ENCODE results near the gene CPVL. TPM values are rescaled to one million over a fixed set of nuclear protein-coding genes. Genes with fewer than 3 reads are reported as not detected.
"Not testable (repeated sequence)": the region's sequence is repeated elsewhere in the genome, so short reads cannot be mapped to it uniquely, and the experiment has no call there.

The CPVL gene
- total RNA-seq, 1 donor from 2014 or later, result not detected

GRCh38 chr7:29099896-29100847 lies 46.2 kb downstream of the CPVL start:
- H3K36me3 Mint-ChIP-seq (ENCODE audit: low read depth), result no peaks in the 10 kb centered on the region
- ChIA-PET CTCF (interaction anchor here (1.0 to 3.5 kb wide), 3 partner anchors 13 to 178 kb away, joined by 3 to 18 read pairs (median 16); no protein-coding TSS in a partner anchor), POLR2A (no interaction called here)
- ATAC-seq (ENCODE audit: low read depth), result no peak
- no peak for DNase-seq
- no peak overlapping the region for H3K27ac Mint-ChIP-seq
- no peak overlapping the region for H3K4me3 Mint-ChIP-seq
- intact Hi-C loops (cut with micrococcal nuclease), result loop anchor here (5.0 kb wide), 1 partner anchor 1903 kb away; no protein-coding TSS in a partner anchor
- no peaks in the 10 kb centered on the region for H3K9me3 Mint-ChIP-seq
- no peaks in the 10 kb centered on the region for H3K27me3 Mint-ChIP-seq
- TF ChIP-seq, protein P1, sequence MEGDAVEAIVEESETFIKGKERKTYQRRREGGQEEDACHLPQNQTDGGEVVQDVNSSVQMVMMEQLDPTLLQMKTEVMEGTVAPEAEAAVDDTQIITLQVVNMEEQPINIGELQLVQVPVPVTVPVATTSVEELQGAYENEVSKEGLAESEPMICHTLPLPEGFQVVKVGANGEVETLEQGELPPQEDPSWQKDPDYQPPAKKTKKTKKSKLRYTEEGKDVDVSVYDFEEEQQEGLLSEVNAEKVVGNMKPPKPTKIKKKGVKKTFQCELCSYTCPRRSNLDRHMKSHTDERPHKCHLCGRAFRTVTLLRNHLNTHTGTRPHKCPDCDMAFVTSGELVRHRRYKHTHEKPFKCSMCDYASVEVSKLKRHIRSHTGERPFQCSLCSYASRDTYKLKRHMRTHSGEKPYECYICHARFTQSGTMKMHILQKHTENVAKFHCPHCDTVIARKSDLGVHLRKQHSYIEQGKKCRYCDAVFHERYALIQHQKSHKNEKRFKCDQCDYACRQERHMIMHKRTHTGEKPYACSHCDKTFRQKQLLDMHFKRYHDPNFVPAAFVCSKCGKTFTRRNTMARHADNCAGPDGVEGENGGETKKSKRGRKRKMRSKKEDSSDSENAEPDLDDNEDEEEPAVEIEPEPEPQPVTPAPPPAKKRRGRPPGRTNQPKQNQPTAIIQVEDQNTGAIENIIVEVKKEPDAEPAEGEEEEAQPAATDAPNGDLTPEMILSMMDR (IDR thresholded peaks at IDR 0.05), result no peak
- H3K4me1 Mint-ChIP-seq, result no peaks in the 10 kb centered on the region

GRCh38 chr7:29096446-29096730 lies 49.9 kb downstream of the CPVL start:
- H3K9me3 Mint-ChIP-seq, result no peaks in the 10 kb centered on the region
- no peak for ATAC-seq (ENCODE audit: low read depth)
- intact Hi-C loops (cut with micrococcal nuclease), result no loop called here
- peaks cover 3% of the 10 kb centered on the region for H3K4me1 Mint-ChIP-seq
- no peak overlapping the region for H3K4me3 Mint-ChIP-seq
- DNase-seq, result no peak
- TF ChIP-seq, protein P1 (IDR thresholded peaks at IDR 0.05), result no peak
- CTCF ChIA-PET, result interaction anchor here (1.1 kb wide), 1 partner anchor 174 kb away, joined by 3 read pairs; no protein-coding TSS in a partner anchor
- no peaks in the 10 kb centered on the region for H3K36me3 Mint-ChIP-seq (ENCODE audit: low read depth)
- H3K27ac Mint-ChIP-seq, result no peak overlapping the region
- H3K27me3 Mint-ChIP-seq, result peaks cover 6% of the 10 kb centered on the region
- POLR2A ChIA-PET, result no interaction called here

DNA sequence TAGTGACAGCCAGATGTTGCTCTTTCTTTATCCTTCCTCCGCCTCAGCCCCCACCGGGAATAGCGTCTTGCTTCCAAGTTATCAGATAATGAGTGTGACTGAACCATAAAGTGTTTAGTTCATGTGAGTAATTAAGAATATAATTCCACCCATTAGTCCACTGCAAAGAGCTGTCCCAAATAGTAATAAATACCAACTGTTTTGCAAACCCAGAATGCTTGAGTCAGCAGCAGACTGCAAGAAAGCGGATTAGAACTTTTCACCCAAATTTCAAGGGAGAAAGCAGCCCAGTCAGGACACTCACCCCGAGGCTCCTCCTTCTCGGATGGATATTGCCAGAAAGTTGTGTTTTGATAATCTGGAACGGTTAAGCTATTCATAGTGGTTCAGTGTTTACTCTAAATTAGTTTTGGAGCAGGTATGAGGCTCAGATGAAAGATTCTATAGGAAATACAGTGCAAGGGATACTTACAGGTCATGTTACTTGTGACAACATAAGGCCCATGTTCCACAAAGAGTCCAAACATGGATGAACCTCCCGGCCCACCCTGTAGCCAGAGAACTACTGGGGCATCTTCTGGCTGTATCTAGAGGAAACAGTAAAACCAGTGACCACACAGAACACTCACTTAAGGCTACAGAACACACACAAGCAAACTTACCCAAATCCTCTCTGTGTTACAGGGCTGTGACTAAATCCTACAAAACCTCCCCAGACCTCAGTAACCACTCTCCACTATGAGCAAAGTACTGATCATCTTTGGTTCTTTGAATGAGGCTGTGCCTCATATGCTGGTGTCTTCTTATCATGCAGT lies 50.5 kb downstream of the CPVL start:
- TF ChIP-seq, protein P1 (IDR thresholded peaks at IDR 0.05), result no peak
- DNase-seq (no peak), ATAC-seq (ENCODE audit: low read depth) (no peak)
- H3K4me1 Mint-ChIP-seq, result peaks cover 9% of the 10 kb centered on the region
- H3K27ac Mint-ChIP-seq, result no peak overlapping the region
- H3K4me3 Mint-ChIP-seq, result no peak overlapping the region
- POLR2A ChIA-PET, result no interaction called here
- no peaks in the 10 kb centered on the region for H3K36me3 Mint-ChIP-seq (ENCODE audit: low read depth)
- intact Hi-C loops (cut with micrococcal nuclease), result no loop called here
- CTCF ChIA-PET, result no interaction called here
- peaks cover 11% of the 10 kb centered on the region for H3K27me3 Mint-ChIP-seq
- no peaks in the 10 kb centered on the region for H3K9me3 Mint-ChIP-seq

DNA sequence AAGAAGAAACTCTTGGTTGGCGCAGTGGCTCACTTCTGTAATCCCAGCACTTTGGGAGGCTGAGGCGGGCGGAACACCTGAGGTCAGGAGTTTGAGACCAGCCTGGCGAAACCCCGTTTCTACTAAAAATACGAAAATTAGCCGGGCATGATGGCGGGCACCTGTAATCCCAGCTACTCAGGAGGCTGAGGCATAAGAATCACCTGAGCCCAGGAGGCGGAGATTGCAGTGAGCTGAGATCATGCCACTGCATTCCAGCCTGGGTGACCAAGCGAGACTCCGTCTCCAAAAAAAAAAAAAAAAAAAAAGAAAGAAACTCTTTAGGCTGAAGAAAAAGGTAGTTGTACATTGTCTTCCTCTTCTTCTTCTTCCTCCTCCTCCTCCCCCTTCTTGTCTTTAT lies 53.2 kb downstream of the CPVL start:
- CTCF ChIA-PET; H3K27ac Mint-ChIP-seq; H3K4me3 Mint-ChIP-seq; H3K36me3 Mint-ChIP-seq (ENCODE audit: low read depth); POLR2A ChIA-PET; H3K9me3 Mint-ChIP-seq; intact Hi-C loops (cut with micrococcal nuclease); ATAC-seq (ENCODE audit: low read depth); DNase-seq: not testable (repeated sequence)
- peaks cover 13% of the 10 kb centered on the region for H3K4me1 Mint-ChIP-seq
- peaks cover 11% of the 10 kb centered on the region for H3K27me3 Mint-ChIP-seq

DNA sequence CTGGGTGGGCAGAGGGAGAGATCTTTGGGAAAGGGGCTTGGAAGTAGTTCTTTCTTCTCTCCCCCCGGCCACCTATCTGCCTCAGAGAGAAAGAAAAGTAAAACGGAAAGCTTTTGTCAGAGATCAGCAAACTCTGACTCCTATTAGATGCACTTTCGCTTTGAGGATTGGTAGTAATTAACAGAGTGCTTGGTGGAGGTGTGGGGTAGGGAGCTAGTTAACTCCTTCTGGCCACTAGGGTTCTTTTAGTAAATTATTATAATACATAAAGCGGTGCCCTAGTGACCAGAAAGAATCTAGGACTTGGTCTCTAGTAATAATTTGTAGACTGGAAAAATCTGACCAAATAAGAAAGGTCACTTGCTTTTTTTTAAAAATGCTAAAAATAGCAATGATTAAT lies 54.6 kb downstream of the CPVL start:
- Mint-ChIP-seq H3K4me1 (peaks cover 13% of the 10 kb centered on the region), H3K9me3 (no peaks in the 10 kb centered on the region), H3K4me3 (peak overlapping the region; percentile 56), H3K27ac (no peak overlapping the region), H3K27me3 (peaks cover 11% of the 10 kb centered on the region), H3K36me3 (ENCODE audit: low read depth) (no peaks in the 10 kb centered on the region)
- DNase-seq, result no peak
- ChIA-PET CTCF (no interaction called here), POLR2A (no interaction called here)
- ATAC-seq (ENCODE audit: low read depth), result peak; percentile 49
- intact Hi-C loops (cut with micrococcal nuclease), result no loop called here
- TF ChIP-seq, protein P1 (IDR thresholded peaks at IDR 0.05), result no peak

Measured in activated B cell treated with CpG ODN at 0.5 μM for 24 hours (primary cell).